ENCODE results near the gene PIM3.

DNA sequence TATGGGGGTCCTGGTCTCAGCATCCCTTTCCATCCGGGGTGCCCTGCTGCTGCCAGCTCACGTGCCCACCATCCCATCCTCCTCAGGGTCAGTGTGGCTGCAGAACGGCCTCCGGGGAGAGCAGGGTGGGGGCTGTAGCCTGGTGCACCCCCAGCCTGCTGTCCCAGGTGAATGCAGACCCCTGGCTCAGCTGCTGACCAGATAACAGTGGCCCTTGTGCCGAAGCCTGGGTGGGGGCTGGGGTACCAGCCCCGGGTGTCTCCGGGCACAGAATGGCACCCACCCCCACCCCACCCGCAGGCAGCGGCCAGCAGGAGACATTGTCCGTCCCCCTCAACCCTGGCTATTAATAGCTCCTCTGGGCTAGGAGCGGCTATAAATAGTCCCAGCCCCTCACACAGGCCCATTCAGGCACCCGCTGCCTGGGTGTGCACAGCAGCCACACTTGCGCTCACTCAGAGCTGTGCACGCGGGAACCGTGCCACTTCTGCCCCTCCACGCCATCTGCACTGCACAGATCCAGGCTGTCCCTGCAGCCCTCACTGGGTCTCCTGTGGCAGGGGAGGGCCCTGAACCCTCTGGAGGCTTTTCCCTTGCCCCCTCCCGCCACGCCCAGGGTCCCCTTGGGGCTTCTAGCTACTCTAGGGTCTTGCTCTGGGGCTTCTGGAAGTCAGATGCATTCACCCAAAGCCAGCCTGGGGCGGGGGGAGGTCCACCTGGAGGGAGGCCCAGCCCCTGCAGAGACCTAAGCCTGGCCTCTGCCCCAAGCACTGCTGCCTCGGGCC is 23.4 kb upstream of the PIM3 start:
- TF ChIP-seq, protein P1, sequence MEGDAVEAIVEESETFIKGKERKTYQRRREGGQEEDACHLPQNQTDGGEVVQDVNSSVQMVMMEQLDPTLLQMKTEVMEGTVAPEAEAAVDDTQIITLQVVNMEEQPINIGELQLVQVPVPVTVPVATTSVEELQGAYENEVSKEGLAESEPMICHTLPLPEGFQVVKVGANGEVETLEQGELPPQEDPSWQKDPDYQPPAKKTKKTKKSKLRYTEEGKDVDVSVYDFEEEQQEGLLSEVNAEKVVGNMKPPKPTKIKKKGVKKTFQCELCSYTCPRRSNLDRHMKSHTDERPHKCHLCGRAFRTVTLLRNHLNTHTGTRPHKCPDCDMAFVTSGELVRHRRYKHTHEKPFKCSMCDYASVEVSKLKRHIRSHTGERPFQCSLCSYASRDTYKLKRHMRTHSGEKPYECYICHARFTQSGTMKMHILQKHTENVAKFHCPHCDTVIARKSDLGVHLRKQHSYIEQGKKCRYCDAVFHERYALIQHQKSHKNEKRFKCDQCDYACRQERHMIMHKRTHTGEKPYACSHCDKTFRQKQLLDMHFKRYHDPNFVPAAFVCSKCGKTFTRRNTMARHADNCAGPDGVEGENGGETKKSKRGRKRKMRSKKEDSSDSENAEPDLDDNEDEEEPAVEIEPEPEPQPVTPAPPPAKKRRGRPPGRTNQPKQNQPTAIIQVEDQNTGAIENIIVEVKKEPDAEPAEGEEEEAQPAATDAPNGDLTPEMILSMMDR (IDR thresholded peaks at IDR 0.05) = no peak
- TF ChIP-seq POLR2A (IDR thresholded peaks at IDR 0.05) = no peak

Data from Peyer's patch (tissue), 4 donors.